WTC11 (cell line): Measurements from ENCODE around the gene SASS6. TPM values are rescaled to one million over a fixed set of nuclear protein-coding genes. Genes with fewer than 3 reads are reported as not detected.

ENCODE experiments used
- ATAC-seq: fragments of 200-7000 bp; cut with Tn5 transposase; 2 replicates; pipeline ENCODE4 v1.10.0; 2021; ENCODE audit warnings: mild to moderate bottlenecking, moderate library complexity
- CTCF ChIA-PET: fragments of 300-600 bp; sonication (Branson Sonifier 250); formaldehyde crosslinking; loops from one replicate; lab custom pipeline; 2021; ENCODE audit warnings: antibody characterized with exemption; lab: Charles Lee
- POLR2A ChIA-PET: fragments of 350-600 bp; sonication (Branson Sonifier 250); formaldehyde crosslinking; loops from one replicate; lab custom pipeline; 2021; ENCODE audit warnings: antibody characterized with exemption; lab: Charles Lee
- DNase-seq: peaks from one replicate; pipeline ENCODE4 v3.0.0; 2021; ENCODE audit warnings: low spot score
- H3K27ac Mint-ChIP-seq: 2 replicates; pipeline ENCODE4 v1.8.0; 2021; ENCODE audit warnings: mixed read lengths
- H3K27me3 Mint-ChIP-seq: 2 replicates; pipeline ENCODE4 v1.8.0; 2021; ENCODE audit warnings: low read depth, mild to moderate bottlenecking, moderate library complexity, mixed read lengths
- H3K36me3 Mint-ChIP-seq: 2 replicates; pipeline ENCODE4 v1.8.0; 2021; ENCODE audit warnings: mixed read lengths
- H3K4me1 Mint-ChIP-seq: 2 replicates; pipeline ENCODE4 v1.8.0; 2022; ENCODE audit warnings: mixed read lengths
- H3K4me3 Mint-ChIP-seq: 2 replicates; pipeline ENCODE4 v1.8.0; 2021; ENCODE audit warnings: mild to moderate bottlenecking, moderate library complexity, mixed read lengths
- H3K9me3 Mint-ChIP-seq: 2 replicates; pipeline ENCODE4 v1.8.0; 2021; ENCODE audit warnings: mixed read lengths
- CREM ChIP-seq: sonication (generic); formaldehyde crosslinking; IDR thresholded peaks from 2 replicates; pipeline ENCODE4 v1.8.1; 2022; ENCODE audit warnings: mild to moderate bottlenecking, missing genetic modification reagents, moderate library complexity
- GRHL2 ChIP-seq: fragments of 250-450 bp; sonication (Bioruptor Pico); IDR thresholded peaks from 2 replicates; pipeline ENCODE4 v1.8.0; 2022; ENCODE audit warnings: mild to moderate bottlenecking, moderate library complexity; ENCODE audit not compliant: insufficient replicate concordance, severe bottlenecking
- HMGXB4 ChIP-seq: sonication (generic); formaldehyde crosslinking; IDR thresholded peaks from 2 replicates; pipeline ENCODE4 v1.8.1; 2023; ENCODE audit warnings: mild to moderate bottlenecking, moderate library complexity, missing genetic modification reagents
- MYBL2 ChIP-seq: sonication (generic); formaldehyde crosslinking; IDR thresholded peaks from 2 replicates; pipeline ENCODE4 v1.8.1; 2023; ENCODE audit warnings: mild to moderate bottlenecking, moderate library complexity, missing genetic modification reagents
- NR2C2 ChIP-seq: sonication (generic); formaldehyde crosslinking; IDR thresholded peaks from 2 replicates; pipeline ENCODE4 v1.8.0; 2022; ENCODE audit warnings: mild to moderate bottlenecking, missing genetic modification reagents
- SMAD3 ChIP-seq: sonication (generic); formaldehyde crosslinking; IDR thresholded peaks from 2 replicates; pipeline ENCODE4 v1.8.0; 2022; ENCODE audit warnings: missing genetic modification reagents, mild to moderate bottlenecking, borderline replicate concordance
- STAT6 ChIP-seq: sonication (generic); formaldehyde crosslinking; conservative IDR thresholded peaks from 2 replicates; pipeline ENCODE4 v1.8.1; 2023; ENCODE audit warnings: mild to moderate bottlenecking, low read depth, missing genetic modification reagents, moderate library complexity
- ZBTB21 ChIP-seq: sonication (generic); formaldehyde crosslinking; IDR thresholded peaks from 2 replicates; pipeline ENCODE4 v1.8.1; 2023; ENCODE audit warnings: mild to moderate bottlenecking, missing genetic modification reagents, borderline replicate concordance
- ZNF121 ChIP-seq: sonication (generic); formaldehyde crosslinking; IDR thresholded peaks from 2 replicates; pipeline ENCODE4 v1.8.0; 2023; ENCODE audit warnings: missing genetic modification reagents
- ZNF512 ChIP-seq: sonication (generic); formaldehyde crosslinking; IDR thresholded peaks from 2 replicates; pipeline ENCODE4 v1.8.1; 2022; ENCODE audit warnings: missing genetic modification reagents, borderline replicate concordance
- ZNF532 ChIP-seq: fragments of 250-450 bp; sonication (Bioruptor Pico); IDR thresholded peaks from 2 replicates; pipeline ENCODE4 v1.9.0; 2021; ENCODE audit warnings: mild to moderate bottlenecking, borderline replicate concordance
- total RNA-seq: library from RNA; stranded (reverse); gene quantifications from 3 replicates; pipeline ENCODE4 v1.2.3, GENCODE V29; 2021

The SASS6 gene
- total RNA-seq, 1 experiment from 2014 or later = 13.6 TPM

GRCh38 chr1:100178091-100178490, 45.4 kb upstream of the SASS6 start, which contains the start of gene LRRC39 (continued):
- no peak for TF ChIP-seq ZNF512 (CRISPR knock-in tag)
- TF ChIP-seq, all 79 proteins: peak for 0

- Mint-ChIP-seq H3K27ac (no peak overlapping the region), H3K4me3 (no peak overlapping the region), H3K4me1 (no peaks in the 10 kb centered on the region), H3K9me3 (no peaks in the 10 kb centered on the region), H3K36me3 (no peaks in the 10 kb centered on the region), H3K27me3 (no peaks in the 10 kb centered on the region)
- ChIA-PET POLR2A (no interaction called here), CTCF (no interaction called here)
- DNase-seq (no peak), ATAC-seq (no peak)
- no peak for TF ChIP-seq HMGXB4
- no peak for TF ChIP-seq CREM (CRISPR knock-in tag)
- no peak for TF ChIP-seq STAT6
These were observed 44.7 kb upstream of the SASS6 start for GRCh38 chr1:100177295-100178041.

- ATAC-seq (no peak), DNase-seq (no peak)
- Mint-ChIP-seq H3K4me1 (0 out of 2 replicates have a peak, but pooled peaks cover 3% of the 10 kb centered on the region), H3K36me3 (no peaks in the 10 kb centered on the region), H3K9me3 (peaks cover 12% of the 10 kb centered on the region), H3K27ac (no peak overlapping the region), H3K27me3 (no peaks in the 10 kb centered on the region; the same call in 1 of the 2 replicates), H3K4me3 (no peak overlapping the region)
- CTCF ChIA-PET = no interaction called here
- TF ChIP-seq ZBTB21 (CRISPR knock-in tag) = no peak
- TF ChIP-seq NR2C2 (CRISPR knock-in tag) = no peak
- POLR2A ChIA-PET = no interaction called here
These were observed 35.3 kb upstream of the SASS6 start for GRCh38 chr1:100168051-100168450.

GRCh38 chr1:100164702-100165101, 32.0 kb upstream of the SASS6 start:
- no peak for DNase-seq
- POLR2A ChIA-PET = interaction anchor here (0.8 kb wide), 1 partner anchor 19 kb away, joined by 3 read pairs; no protein-coding TSS in a partner anchor
- H3K36me3 Mint-ChIP-seq = no peaks in the 10 kb centered on the region
- peaks cover 6% of the 10 kb centered on the region for H3K9me3 Mint-ChIP-seq
- TF ChIP-seq ZNF532 (no peak), ZNF512 (CRISPR knock-in tag) (no peak), ZNF121 (peak; percentile 78), ZBTB21 (CRISPR knock-in tag) (no peak), SMAD3 (CRISPR knock-in tag) (no peak), GRHL2 (CRISPR knock-in tag) (no peak), MYBL2 (CRISPR knock-in tag) (no peak), HMGXB4 (no peak)
- TF ChIP-seq, all 79 proteins: peak for 1
- CTCF ChIA-PET = interaction anchor here (0.8 kb wide), 1 partner anchor 32 kb away, joined by 3 read pairs; the partner anchor contains the start of genes SASS6 and TRMT13
- Mint-ChIP-seq H3K4me3 (no peak overlapping the region), H3K27me3 (no peaks in the 10 kb centered on the region), H3K27ac (no peak overlapping the region), H3K4me1 (0 out of 2 replicates have a peak, but pooled peaks cover 3% of the 10 kb centered on the region)
- no peak for ATAC-seq
